Immature natural killer cell (primary cell): ENCODE results near the gene NRXN3. TPM values are rescaled to one million over a fixed set of nuclear protein-coding genes. Genes with fewer than 3 reads are reported as not detected.
A peak's percentile ranks its signal among the peaks of the same experiment; 100 is the strongest.

Experiments used
- DNase-seq, 3 donors: peaks; one replicate each; pipeline ENCODE4 v3.0.0; 2022; ENCODE audit warnings: mixed read lengths in 1 of 3
- H3K27ac Mint-ChIP-seq, 6 donors: one replicate each; pipeline ENCODE4 v1.8.0; 2020; ENCODE audit warnings: mixed read lengths in 6 of 6, mild to moderate bottlenecking in 5 of 6, inconsistent platforms in 4 of 6, moderate library complexity in 3 of 6
- H3K27me3 Mint-ChIP-seq, 3 donors: one replicate each; pipeline ENCODE4 v1.8.0; 2020 to 2021; ENCODE audit warnings: low read depth in 3 of 3, mild to moderate bottlenecking in 3 of 3, mixed read lengths in 3 of 3, moderate library complexity in 3 of 3, inconsistent platforms in 1 of 3
- H3K36me3 Mint-ChIP-seq, 3 donors: one replicate each; pipeline ENCODE4 v1.8.0; 2020; ENCODE audit warnings: mixed read lengths in 3 of 3, inconsistent platforms in 2 of 3, mild to moderate bottlenecking in 2 of 3
- H3K4me1 Mint-ChIP-seq, 2 donors: one replicate each; pipeline ENCODE4 v1.8.0; 2020; ENCODE audit warnings: inconsistent platforms in 2 of 2, mild to moderate bottlenecking in 2 of 2, mixed read lengths in 2 of 2, moderate library complexity in 1 of 2
- H3K4me3 Mint-ChIP-seq, 5 donors: one replicate each; pipeline ENCODE4 v1.8.0; 2020; ENCODE audit warnings: mild to moderate bottlenecking in 5 of 5, mixed read lengths in 5 of 5, inconsistent platforms in 3 of 5, moderate library complexity in 3 of 5
- H3K9me3 Mint-ChIP-seq, 6 donors: one replicate each; pipeline ENCODE4 v1.8.0; 2020; ENCODE audit warnings: mild to moderate bottlenecking in 6 of 6, mixed read lengths in 6 of 6, inconsistent platforms in 4 of 6, moderate library complexity in 3 of 6
- polyA plus RNA-seq, 3 donors: library from polyadenylated mRNA; unstranded; fragments of 300-500 nt; fragmentation: Illumina TruSeq; gene quantifications; one replicate each; pipeline ENCODE4 v1.2.3, GENCODE V29; 2021

Gene NRXN3
- polyA plus RNA-seq, 3 donors from 2014 or later, result not detected

DNA sequence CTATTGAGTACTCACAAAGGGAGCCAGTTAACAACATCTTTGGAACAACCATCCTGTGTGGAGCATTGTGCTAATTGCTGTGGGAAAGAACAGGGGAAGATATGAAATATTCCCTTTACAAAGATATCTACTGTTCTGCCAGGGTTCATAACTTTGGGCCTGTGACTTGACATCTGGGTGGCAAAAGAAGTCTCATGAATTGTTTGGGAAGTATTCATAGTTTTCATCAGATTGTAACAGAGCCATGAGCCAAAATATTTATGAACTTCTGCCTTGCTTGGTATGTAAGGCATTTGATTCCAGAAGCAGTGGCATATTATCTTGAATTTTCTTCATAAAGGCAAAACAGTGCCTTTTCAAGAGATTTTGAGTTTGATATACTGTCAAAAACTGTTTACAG is 1224.9 kb downstream of the NRXN3 start:
- Mint-ChIP-seq H3K27ac (no peak overlapping the region), H3K9me3 (peaks cover 1 to 27% (median 7%) of the 10 kb centered on the region in 6 donors), H3K4me1 (no peaks in the 10 kb centered on the region)

DNA sequence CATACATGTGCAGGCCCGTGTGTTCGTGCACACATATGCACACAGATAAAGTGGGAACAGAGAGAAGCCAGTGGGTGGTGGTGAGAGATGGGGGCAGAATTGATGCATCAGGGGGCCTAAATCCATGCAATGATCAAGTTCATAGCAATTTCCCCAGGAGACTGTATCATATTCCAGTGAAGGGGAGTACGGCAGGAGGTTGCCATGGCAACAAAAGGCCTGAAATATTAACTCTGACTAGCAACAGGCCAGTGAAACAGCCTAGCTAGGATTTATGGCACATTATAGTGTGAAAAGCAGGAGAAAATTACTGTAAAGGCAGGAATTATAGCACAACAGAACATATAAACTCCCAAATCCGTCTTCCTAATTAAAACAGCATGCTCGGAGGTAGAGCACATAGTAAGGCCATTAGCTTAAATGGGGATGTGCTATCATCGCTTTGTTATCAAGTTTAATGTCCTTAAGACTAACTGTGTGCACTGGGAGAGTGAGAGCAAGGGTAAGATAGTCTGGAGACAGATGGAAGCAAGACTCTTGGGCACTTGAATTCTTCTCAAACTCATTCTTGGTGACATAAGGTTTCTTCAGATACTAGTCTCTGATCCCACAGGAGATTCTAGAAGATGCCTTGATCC is 1234.8 kb downstream of the NRXN3 start:
- Mint-ChIP-seq H3K27me3 (peaks cover 0 to 2% (median 0%) of the 10 kb centered on the region in 3 donors), H3K36me3 (no peaks in the 10 kb centered on the region), H3K9me3 (peaks cover 3 to 13% (median 7%) of the 10 kb centered on the region in 6 donors), H3K27ac (no peak overlapping the region), H3K4me1 (no peaks in the 10 kb centered on the region), H3K4me3 (no peak overlapping the region)
- DNase-seq, result no peak

More for the DNA sequence above, 1224.9 kb downstream of the NRXN3 start:
- no peak overlapping the region for H3K4me3 Mint-ChIP-seq
- H3K27me3 Mint-ChIP-seq, result no peaks in the 10 kb centered on the region
- DNase-seq, result no peak
- peaks cover 0 to 3% (median 0%) of the 10 kb centered on the region in 3 donors for H3K36me3 Mint-ChIP-seq

DNA sequence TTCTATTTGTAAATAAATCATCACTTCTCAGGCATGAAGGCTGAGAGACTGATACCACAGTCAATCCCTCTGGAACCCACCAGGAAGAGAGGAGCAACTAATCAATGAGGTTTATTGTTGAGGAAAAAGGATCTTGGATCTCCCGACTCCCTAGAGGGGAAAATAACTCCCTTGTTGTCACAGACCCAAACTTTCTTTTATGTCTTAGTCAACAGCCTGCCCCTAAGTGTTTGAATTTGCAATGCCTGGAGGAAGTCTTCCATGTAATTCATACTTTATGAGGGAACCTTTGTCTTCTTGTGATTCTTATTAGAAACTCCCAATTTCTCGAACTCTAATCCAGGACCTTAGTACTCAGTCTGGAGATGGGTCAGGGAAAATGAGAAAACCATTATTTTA is 1235.3 kb downstream of the NRXN3 start:
- H3K27me3 Mint-ChIP-seq, result peaks cover 0 to 2% (median 0%) of the 10 kb centered on the region in 3 donors
- H3K9me3 Mint-ChIP-seq, result peaks cover 3 to 13% (median 6%) of the 10 kb centered on the region in 6 donors
- H3K4me3 Mint-ChIP-seq, result no peak overlapping the region
- no peaks in the 10 kb centered on the region for H3K4me1 Mint-ChIP-seq
- H3K27ac Mint-ChIP-seq, result no peak overlapping the region
- DNase-seq, result no peak
- H3K36me3 Mint-ChIP-seq, result no peaks in the 10 kb centered on the region

DNA sequence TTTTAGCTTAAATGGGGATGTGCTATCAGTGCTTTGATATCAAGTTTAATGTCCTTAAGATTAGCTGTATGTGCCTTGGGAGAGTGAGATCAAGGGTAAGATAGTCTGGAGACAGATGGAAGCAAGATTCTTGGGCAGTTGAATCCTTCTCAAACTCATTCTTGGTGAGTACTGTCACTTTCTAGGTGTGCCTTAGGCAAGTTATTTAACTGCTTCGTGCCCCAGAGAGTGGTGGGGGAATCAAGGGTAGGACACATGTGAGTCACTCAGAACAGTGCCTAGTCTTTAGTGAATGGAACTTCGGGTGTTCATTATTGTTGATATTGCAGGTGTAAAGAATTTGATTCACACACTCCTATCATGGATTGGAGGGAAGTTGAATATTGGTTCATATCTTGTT is 1237.4 kb downstream of the NRXN3 start:
- Mint-ChIP-seq H3K27me3 (no peaks in the 10 kb centered on the region), H3K4me3 (no peak overlapping the region), H3K36me3 (no peaks in the 10 kb centered on the region), H3K4me1 (no peaks in the 10 kb centered on the region), H3K9me3 (peaks cover 0 to 18% (median 5%) of the 10 kb centered on the region in 6 donors), H3K27ac (no peak overlapping the region)
- no peak for DNase-seq

DNA sequence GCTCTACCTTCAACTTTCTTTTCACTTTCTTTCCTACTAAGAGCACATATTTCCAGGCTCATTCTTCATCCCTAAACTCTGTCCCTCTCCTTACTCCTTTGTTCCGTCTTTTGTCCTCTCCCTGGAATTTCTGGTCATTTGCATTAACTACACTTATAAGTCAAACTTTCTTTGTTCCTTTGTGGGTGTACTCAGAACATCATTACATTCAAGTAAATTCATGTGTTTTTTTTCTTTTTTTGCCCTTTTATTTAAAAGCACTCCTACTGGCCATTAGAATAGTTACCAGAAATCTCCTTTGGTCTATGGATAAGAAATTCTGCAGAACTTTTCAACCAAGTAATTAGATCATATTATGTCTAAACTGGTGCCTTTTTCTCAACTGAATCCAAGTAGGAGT is 1238.5 kb downstream of the NRXN3 start:
- Mint-ChIP-seq H3K9me3 (peaks cover 0 to 18% (median 10%) of the 10 kb centered on the region in 6 donors), H3K27ac (no peak overlapping the region), H3K36me3 (no peaks in the 10 kb centered on the region), H3K4me1 (no peaks in the 10 kb centered on the region), H3K27me3 (no peaks in the 10 kb centered on the region), H3K4me3 (no peak overlapping the region)
- no peak for DNase-seq

DNA sequence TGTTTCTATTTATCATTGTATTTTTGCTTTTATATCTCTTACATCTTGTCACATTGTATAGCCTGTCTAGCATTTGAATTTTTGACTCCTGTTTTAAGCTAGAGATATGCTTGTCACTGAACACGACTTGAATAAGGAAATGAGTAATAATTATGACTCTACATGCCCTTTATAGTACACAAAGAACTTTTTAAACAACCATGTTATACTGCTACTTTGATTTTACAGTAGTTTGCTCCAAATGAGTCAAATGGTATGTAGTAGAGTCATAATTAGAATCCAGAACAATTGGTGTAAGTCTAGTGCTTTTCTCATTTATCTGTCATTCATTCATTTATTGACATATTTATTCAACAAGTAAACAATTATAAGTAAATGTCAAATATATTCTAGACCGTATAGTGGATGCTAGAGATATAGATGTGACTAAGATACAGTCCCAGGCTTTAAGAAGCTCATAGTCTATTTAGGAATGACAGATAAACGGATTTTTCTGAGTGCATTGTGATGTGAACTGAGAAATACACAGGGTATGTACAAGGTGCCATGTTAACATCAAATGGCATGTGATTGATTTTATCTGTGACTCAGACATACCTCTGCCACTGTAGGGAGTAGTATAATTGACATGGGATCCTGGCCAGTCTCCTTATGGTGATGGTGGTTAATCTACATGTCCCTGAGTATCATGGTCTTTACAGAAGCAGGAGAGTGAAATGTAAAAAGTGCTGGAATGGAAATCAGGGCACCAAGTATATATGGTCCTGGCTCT is 1241.4 kb downstream of the NRXN3 start:
- no peak for DNase-seq
- H3K27ac Mint-ChIP-seq, result no peak overlapping the region
- H3K9me3 Mint-ChIP-seq, result peaks cover 0 to 14% (median 6%) of the 10 kb centered on the region in 6 donors
- H3K4me3 Mint-ChIP-seq, result no peak overlapping the region
- H3K27me3 Mint-ChIP-seq, result no peaks in the 10 kb centered on the region
- H3K36me3 Mint-ChIP-seq, result no peaks in the 10 kb centered on the region
- H3K4me1 Mint-ChIP-seq, result no peaks in the 10 kb centered on the region

DNA sequence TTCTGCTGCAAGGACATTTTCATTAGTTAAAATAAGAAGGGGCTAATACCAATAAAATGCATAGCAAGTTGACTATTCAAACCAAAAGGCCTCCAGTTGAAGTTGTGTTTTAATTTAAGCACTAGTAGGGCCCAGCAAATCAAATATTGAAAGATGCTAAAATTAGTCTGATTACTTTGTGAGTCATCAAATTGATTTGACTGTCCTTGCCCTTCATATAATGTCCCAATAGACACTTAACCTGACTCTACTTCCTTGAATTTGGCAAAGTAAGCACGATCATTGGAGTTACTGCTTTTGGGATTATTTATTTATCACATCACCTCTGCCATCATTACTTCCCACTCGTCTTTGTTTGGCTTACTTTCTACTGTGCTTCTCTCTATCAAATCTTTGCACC is 1242.6 kb downstream of the NRXN3 start:
- H3K9me3 Mint-ChIP-seq, result peaks cover 2 to 14% (median 6%) of the 10 kb centered on the region in 6 donors
- no peaks in the 10 kb centered on the region for H3K36me3 Mint-ChIP-seq
- no peak for DNase-seq

DNA sequence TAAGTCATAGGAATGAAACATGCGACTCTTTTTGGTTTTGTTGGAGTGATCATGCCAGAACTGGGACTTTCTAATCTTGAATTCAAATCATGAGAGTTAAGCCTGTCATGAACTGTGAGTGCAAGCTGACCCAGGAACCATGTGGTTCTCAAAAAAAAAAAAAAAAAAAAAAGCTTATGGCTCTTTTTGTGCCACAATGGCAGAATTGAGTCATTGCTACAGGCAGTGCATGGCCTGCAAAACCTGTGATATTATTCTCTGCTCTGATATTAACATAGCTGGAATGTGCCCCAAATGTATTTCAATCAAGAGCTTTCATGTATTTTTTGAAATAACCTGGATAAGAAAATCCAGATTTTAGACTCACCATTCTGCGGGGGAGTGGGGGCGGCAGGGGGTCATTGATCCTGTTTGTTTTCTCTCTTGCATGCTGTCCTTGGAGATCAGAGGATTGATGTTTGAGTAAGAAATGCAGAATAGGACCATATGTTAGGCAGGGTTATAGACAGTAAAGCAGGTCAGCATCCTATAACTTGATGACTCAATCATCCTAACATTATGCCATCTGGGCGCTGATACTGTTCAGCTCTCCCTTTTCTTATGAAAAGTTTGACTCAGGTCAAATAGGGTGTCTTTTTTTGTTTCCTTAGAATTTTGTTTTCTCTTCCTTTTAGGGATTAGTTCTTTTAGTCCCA is 1243.7 kb downstream of the NRXN3 start:
- no peaks in the 10 kb centered on the region for H3K27me3 Mint-ChIP-seq
- no peaks in the 10 kb centered on the region for H3K36me3 Mint-ChIP-seq
- no peak for DNase-seq
- H3K9me3 Mint-ChIP-seq, result peaks cover 6 to 20% (median 9%) of the 10 kb centered on the region in 6 donors
- H3K4me1 Mint-ChIP-seq, result no peaks in the 10 kb centered on the region
- no peak overlapping the region for H3K27ac Mint-ChIP-seq
- H3K4me3 Mint-ChIP-seq, result no peak overlapping the region

More for the DNA sequence above, 1242.6 kb downstream of the NRXN3 start:
- Mint-ChIP-seq H3K27me3 (no peaks in the 10 kb centered on the region), H3K4me3 (no peak overlapping the region), H3K4me1 (no peaks in the 10 kb centered on the region), H3K27ac (no peak overlapping the region)

DNA sequence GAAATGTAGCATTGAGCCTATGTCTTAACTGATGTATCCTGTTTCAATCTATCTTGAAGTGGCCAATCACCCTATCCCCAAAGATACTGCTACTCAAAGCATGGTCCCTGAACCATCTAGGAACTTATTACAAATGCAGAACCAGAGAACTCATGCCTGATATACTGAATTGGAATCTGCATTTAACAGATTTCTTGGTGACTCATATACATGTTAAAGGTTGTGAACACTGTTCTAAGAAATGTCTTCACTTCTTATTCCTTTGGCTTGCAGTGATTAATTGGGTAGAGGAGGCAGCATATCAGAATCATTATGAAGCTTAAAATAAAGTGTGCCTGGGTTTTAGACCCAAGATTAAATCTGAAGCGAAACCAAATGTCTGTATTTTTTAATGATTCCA is 1245.6 kb downstream of the NRXN3 start:
- H3K9me3 Mint-ChIP-seq, result peaks cover 6 to 27% (median 11%) of the 10 kb centered on the region in 6 donors
- H3K4me1 Mint-ChIP-seq, result no peaks in the 10 kb centered on the region
- H3K36me3 Mint-ChIP-seq, result no peaks in the 10 kb centered on the region
- H3K27me3 Mint-ChIP-seq, result no peaks in the 10 kb centered on the region
- DNase-seq, result no peak
- no peak overlapping the region for H3K27ac Mint-ChIP-seq
- no peak overlapping the region for H3K4me3 Mint-ChIP-seq

DNA sequence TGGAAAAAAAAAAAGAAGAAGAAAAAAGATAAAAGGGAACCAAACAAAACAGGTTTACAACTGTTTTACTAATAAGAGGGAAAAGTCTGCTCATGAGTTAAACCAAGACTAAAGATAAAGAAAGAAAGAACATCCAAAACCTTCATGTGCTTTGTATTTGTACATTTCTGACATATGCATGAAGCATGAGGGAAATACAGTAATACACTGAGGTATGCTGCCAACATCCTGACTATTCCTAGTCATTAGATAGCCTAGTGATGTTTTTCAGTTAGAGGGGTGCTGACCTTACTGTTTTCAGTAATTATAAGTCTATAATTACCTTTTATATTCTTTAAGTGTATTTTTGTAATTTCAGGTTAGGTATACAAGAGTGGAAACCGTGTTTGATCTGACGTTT is 1247.8 kb downstream of the NRXN3 start:
- Mint-ChIP-seq H3K27me3 (peaks cover 0 to 1% (median 0%) of the 10 kb centered on the region in 3 donors), H3K27ac (no peak overlapping the region), H3K4me1 (no peaks in the 10 kb centered on the region), H3K36me3 (no peaks in the 10 kb centered on the region), H3K4me3 (no peak overlapping the region), H3K9me3 (peaks cover 8 to 27% (median 14%) of the 10 kb centered on the region in 6 donors)
- DNase-seq, result no peak

DNA sequence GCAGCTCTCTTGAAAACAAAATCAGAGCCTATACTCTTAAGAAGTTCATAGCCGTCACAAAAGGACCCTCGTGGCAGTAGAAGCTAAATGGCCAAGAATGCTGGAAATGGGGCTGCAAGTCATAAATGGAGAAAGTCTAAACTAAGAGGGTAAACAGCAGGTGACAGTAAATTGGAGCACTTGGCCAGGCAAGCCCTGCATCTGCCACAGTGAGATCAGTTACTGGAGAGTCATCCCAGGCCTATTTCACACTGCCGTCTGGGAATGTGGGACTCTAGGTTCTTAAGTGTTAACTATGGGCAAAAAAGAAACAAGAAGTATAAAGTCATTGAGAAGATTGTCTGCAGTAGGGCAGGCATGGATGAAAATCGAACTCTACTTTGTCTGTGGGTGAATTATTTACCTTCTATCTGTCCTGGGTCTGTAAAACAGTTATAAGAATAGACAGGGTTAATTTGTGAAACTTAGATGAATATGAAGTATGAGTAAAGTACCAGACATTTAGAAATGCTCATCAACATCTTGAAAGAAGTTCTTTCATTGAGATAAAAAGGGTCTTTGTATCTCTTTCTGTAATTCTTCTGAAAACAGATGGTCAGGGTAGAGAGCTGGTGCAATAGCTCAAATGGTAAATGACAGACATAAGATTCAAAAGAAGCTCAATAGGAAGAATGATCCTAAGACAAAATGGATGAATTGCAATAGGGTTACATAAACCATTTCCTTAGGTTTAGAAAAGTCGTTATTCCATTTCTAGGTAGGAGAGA is 1248.7 kb downstream of the NRXN3 start:
- no peak overlapping the region for H3K4me3 Mint-ChIP-seq
- DNase-seq, result no peak
- peaks cover 8 to 21% (median 14%) of the 10 kb centered on the region in 6 donors for H3K9me3 Mint-ChIP-seq
- no peaks in the 10 kb centered on the region for H3K4me1 Mint-ChIP-seq
- peaks cover 0 to 1% (median 1%) of the 10 kb centered on the region in 3 donors for H3K27me3 Mint-ChIP-seq
- no peak overlapping the region for H3K27ac Mint-ChIP-seq
- no peaks in the 10 kb centered on the region for H3K36me3 Mint-ChIP-seq

DNA sequence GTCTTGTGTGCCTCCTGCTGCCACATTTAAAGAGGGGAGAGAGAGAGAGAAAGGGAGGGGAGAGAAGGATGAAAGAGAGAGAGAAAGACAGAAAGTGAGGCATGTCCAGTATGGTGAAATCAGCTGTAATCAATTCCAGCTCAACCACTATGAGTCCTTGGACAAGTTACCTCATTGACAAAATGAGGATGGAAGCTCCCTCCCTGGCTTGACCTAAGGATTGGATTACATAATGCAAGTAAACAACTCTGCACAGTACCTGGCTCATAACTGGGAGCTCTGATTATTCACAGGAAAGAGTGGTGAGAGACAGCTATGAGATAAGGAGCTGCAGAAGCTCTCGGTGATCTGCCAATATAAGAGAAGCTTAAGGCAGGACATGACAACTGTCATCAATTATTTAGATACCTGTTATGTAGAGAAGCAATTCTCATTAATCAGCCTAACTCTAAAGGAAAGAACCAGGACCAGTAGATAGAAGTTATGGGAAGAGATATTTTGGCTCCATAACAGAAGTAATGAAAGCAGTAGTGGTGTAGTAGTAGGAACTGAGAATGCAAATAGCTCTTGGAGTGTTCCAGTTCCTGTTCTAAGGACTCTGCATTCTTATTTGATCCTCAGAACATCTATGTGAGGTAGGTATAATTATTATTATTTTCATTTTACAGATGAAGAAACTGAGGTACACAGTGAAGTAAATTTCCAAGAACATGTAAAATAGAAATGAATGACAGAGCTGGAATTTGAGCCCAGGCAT is 1249.6 kb downstream of the NRXN3 start:
- no peak overlapping the region for H3K4me3 Mint-ChIP-seq
- peaks cover 8 to 21% (median 14%) of the 10 kb centered on the region in 6 donors for H3K9me3 Mint-ChIP-seq
- H3K27ac Mint-ChIP-seq, result no peak overlapping the region
- H3K36me3 Mint-ChIP-seq, result no peaks in the 10 kb centered on the region
- no peak for DNase-seq
- H3K4me1 Mint-ChIP-seq, result no peaks in the 10 kb centered on the region
- H3K27me3 Mint-ChIP-seq, result peaks cover 0 to 1% (median 1%) of the 10 kb centered on the region in 3 donors

DNA sequence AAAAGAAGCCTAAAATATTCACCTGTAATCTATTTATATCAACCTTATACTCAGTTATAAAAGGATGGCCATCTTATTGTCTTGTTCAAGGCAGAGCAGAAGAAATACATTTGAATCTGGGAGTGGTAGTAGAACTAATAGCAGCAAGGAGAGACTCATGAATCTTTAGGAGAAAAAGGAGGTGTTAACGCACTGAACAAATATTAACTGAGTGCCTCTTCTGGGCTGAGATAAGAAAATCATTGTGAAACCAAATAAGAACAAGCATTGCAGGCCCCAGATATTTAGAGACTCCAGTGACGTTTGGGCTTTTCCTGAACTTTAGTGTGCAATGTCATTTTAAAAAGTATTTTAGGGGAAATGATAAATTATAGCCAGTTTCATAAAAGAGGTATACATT is 1250.6 kb downstream of the NRXN3 start:
- no peak overlapping the region for H3K4me3 Mint-ChIP-seq
- H3K4me1 Mint-ChIP-seq, result no peaks in the 10 kb centered on the region
- no peak for DNase-seq
- H3K27ac Mint-ChIP-seq, result peak overlapping the region in 1 of 6 donors; percentile 25
- H3K9me3 Mint-ChIP-seq, result peaks cover 8 to 21% (median 15%) of the 10 kb centered on the region in 6 donors
- H3K27me3 Mint-ChIP-seq, result peaks cover under 1 to 1% (median 1%) of the 10 kb centered on the region in 3 donors
- no peaks in the 10 kb centered on the region for H3K36me3 Mint-ChIP-seq
